ENCODE data around the gene IL22RA2.

The IL22RA2 gene

DNA sequence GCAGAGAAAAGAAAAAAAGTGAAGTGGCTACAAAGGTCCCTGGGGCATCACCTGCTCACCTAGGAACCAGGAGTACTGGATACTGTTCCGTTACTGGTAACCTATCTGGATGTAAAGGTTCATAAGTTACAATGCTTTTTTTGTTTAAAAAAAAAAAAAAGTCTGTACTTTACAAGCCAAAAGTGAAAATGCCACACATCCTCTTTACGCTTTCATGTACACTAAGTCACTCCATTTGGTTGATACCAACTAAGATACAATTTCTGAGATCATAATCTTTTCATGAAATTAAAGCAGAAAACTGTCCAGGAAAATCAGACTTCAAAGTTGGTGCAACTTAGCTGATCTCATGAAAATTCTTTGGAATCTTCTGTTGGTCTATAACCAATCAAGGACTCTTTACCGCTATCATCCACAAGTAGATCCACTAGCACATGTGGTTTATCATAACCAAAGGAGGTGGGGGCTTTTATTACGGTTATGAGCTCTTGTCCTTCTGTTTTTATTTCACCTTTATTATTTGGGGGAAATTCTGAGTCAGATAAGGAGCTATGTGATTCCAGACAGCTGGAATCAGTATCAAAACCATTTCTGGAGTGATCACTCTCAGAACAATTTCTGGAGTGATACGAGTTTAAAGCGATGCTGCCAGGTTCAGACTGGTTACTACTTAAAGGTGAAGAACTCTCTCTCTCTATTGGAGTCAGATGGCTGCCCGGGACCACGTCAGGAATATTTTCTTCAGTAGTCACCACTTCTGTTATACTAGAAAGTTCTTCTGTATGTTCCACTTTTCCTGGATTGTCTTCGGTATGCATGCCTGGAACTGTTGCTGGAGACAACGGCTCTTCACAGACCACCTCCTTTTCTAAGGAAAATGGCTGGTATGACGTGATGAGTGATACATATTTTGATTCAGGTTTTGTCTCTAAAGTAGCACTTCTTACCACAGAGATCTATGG is 24.5 kb upstream of the IL22RA2 start:
- no peak for DNase-seq (ENCODE audit: low spot score)

DNA sequence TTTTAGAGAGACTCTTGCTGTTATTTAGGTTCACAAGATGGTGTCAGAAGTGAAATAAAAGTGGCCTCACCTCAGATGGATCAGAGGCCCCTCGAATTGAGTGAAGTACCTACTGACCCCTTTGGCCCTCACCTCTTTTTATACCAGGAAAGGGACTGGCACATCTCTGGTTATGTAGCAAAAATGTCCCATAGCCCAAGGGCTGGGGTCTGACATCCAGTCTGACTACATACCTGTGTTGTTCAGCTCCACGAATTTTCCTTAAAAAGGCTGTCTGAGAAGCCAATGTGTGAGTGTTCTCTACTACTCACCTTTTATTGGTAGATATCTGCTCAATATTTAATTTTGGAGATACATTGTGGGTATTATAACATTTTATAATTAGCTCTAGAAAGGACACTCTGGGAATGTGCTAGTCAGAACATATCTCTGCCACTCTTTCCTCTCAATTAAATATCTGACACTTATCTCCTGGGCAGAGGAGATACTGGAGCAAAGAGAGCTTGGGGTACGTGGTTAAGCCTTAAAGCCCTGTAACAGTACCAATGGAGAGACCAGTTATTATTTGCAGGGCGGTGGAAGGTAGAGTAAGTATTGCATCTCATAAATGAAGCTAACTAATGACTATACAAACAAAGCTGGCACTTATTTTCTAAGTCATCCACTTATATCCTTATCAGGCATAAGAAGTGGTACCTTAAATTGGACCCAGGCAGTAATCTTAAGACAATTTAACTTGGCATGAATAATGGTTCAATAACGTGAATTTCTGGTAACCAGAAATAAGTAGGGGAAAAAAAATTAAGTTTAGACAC is 20.0 kb upstream of the IL22RA2 start:
- no peak for DNase-seq (ENCODE audit: low spot score)

DNA sequence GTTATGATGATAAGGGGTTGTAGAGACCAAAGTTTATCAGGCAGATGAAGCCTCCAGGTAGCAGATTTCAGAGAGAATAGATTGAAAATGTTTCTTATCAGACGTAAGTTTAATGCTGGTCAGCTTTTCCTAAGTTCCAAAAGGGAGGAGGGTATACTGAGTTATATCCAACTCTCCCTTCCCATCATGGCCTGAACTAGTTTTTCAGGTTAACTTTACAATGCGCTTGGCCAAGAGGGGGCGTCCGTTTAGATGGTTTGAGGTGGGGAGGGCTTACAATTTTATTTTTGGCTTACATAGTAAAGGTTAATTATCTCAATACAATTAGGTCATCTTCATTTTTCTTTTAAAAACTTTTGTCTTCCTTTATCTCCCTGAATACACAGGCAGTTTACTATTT is 19.4 kb upstream of the IL22RA2 start:
- no peak for DNase-seq (ENCODE audit: low spot score)

DNA sequence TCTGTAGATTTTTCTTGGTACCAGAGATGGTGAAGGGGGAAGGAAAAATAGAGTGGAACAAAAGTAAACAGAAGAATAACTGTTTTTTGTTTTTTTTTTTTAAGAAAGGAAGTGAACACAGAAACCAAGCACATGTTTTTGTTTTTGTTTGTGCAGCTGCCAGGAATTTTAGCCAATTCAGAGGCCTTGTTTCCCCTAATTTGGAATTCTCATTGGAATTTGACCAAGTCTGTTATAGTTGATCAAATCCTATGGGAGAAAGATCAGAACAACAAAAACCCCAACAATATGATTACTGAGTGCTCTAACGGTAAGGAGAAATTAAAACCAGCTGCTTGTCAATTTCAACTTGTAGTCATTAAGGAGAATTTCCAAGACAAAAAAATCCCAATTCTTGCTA is 18.2 kb upstream of the IL22RA2 start:
- no peak for DNase-seq (ENCODE audit: low spot score)

DNA sequence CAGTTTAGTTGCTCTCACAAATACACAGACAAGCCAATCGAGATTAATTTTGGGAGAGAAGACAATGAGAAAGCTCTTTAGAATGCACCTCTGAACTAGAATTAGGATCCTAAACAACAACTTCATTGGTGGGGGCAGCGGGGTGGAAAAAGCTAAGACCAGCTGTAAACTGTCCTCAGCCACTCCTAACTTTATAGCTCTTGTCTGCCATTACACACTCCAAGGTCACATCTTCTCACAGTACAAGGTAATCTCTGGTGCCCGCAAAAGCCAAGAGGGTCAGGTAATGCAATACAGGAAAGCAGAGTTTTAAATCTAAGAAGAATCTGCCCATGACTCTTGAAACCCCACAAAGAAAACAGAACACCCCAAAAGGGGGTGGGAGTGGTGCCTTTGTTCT is 17.8 kb upstream of the IL22RA2 start:
- DNase-seq (ENCODE audit: low spot score): no peak

DNA sequence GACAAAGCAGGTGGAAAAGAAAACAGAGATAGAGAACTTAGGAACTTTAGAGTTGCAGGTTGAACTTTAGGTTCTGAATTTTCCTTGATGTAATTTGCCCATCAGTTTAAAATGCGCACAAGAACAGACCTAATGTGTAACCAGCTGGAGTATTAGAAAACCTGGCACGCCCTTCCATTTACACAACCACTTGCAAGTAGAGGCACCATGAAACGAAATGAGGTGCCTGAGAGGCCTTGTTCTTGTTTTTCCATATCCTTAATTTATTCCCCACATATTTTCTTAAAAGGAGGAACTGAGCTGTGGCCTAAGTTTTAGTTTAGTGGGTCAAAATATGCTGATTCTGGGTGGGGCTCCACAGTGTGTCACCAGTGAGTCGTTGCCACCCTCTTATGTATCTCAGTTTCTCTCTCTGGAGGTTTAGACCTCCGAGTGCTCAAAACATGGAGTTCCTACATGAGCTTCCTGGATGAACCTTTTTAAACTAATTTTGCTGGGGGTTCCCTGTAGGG is 17.2 kb upstream of the IL22RA2 start:
- DNase-seq (ENCODE audit: low spot score): no peak

DNA sequence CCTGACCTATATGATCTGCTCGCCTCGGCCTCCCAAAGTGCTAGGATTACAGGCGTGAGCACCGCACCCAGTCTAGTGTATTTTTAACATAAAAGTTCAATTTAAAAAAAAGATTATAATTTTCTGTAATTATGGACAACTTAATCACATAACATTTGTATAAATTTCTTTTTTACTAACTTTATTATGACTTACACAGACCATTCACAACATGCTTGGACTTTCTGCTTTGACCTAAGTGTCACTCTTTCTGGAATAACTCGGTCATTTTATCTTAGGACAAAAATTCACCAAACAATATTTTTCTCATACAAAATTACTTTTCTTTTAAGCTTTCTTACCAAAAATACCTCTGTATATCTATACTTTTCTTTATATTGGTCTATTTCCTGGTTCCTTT is 15.4 kb upstream of the IL22RA2 start:
- no peak for DNase-seq (ENCODE audit: low spot score)

DNA sequence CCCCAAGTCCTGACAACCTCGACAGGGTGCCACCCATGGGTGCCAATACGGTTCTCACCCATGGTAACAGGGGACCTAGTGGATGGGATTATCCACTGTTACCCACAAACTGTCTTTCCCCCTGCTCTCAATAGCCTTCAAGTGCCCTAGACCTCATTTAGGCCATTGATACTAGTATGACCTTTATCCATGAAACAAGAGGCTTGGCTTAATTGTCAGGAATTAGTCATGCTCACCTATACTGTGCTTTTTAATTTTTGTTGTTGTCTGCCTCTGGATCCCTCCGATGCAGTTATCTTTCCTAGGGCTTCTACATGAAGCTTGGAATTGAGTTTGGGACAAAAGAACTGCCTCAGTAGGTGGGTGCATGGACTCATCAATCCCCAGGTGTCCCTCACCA is 11.8 kb upstream of the IL22RA2 start:
- DNase-seq (ENCODE audit: low spot score): no peak

DNA sequence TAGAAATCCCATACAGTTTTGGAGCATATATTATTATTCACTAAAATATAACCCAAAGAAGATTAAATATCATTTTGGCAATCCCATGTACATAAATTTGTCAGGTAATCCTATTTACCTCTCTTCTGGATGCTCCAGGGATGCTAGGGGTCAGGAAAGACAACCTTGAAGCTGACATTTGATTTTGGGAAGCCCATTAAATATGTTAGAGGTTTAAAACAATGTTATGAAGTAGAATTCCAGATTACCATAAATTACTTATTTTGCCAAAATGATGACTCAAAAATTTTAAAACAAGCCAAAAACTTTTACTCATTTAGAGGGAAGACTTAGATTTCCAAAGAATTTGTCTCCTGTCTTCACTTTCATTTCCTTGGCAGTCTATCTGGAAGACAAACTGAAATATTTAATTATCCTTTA is 9.2 kb upstream of the IL22RA2 start:
- no peak for DNase-seq (ENCODE audit: low spot score)

DNA sequence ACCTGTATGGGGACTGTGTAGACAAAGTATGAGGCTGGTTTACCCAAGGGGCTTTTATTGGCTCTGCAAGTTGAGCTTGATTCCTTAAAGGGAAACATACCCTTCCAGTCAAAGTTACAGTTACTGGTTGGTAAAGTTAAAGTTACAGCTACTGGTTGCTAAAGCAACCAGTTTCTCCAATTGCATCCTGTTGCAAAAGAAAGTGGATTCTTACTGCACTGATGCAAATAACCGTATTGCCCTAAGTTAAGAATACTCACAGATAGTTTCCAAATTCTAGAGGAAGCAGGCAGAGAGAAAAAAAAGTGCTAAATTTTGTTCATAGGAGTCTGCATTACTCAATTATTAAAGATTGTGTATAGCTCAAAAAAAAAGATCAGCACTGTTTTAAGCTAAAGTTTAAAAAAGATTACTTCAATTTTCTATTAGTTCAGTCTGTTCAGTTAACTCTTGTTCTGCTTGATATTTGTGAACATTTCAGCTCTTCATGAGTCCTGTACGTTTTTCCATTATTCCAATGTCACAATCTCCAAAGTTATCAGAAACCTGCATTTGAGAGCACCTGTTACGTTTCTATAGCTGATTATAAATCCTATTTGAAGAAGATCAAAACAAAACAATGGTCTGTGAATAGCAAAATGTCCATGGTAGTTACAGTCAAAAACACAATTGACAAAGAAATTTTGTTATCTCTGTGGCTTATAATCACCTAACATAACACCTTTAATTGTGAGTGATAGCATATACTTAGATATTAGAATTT is 8.6 kb upstream of the IL22RA2 start:
- DNase-seq (ENCODE audit: low spot score): no peak

DNA sequence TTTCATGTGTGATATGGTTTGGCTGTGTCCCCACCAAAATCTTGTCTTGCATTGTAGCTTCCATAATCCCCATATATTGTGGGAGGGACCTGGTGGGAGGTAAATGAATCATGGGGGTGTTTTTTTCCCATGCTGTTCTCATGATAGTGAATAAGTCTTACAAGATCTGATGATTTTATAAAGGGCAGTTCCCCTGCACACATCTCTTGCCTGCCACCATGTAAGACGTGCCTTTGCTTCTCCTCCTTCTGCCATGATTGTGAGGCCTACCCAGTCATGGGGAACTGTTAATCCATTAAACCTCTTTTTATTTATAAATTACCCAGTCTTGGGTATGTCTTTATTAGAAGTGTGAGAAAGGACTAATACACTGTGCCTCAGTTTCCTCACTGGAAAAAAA is 4.2 kb upstream of the IL22RA2 start:
- no peak for DNase-seq (ENCODE audit: low spot score)

DNA sequence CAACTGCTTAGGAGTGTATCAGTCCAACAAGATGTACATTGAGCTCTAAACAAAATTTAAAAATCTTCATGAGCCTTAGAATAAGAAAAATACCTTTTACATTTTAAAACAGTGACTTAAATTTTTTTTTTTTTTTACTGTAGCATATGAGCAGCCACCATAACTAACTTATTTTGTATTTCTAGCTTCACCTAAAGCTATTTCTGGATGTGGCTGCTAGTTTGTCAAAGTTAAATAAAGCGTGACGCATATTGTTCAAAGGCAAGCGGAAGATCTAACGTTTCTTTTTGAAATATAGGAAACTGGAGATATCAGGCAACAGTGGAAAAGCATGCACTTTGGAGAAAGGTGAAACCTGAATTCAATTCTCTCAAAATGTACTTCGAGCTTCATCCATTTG is 3.3 kb upstream of the IL22RA2 start:
- DNase-seq (ENCODE audit: low spot score): no peak

DNA sequence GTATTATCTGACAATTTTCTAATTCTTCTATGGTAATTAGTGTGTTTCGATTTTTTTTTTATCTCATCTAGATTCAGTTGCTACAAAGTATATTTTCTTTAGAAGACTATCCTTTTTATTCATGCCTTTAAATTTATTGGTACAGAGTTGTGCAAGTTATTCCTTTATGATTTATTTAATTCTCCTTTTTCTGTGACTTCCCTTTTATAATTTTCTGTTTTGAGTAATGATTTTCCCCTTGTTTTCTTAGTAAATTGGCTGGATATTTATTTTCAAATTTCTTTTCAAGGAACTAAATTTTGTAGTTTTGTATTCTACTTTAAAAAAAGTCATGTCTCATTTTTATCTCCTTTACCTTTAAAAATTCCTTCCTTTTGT is 2.4 kb upstream of the IL22RA2 start:
- no peak for DNase-seq (ENCODE audit: low spot score)

DNA sequence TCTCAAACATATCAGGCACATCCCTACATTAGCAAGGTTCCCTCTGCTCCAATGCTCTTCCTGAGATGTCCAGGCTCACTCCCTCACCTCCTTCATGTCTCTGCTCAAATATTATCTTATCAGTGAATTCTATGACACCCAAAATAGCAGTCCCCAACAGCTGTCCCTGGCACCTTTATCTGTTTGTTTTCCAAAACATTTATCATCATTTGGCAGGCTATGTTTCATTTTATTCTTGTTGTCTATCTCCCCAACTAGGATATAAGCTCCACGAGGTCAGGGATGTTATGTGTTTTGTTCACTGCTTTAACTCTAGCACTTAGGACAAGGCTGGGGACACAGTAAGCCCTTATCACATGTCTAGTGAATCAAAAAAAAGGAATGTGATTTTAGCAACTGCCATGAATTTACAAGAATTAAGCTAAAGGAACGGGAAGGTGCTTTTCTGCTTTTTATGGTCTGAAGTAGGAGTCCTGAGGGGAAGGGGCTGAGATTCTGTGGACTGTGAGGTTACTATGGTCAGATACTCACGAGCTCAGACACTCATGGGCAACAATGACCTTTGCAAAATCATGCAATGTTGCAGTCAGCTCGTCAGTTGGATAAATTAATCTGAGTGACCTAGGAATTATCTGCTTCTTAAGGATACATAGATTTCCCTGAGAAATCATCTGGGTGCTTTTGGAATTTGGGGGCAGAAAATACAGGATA is 1.9 kb upstream of the IL22RA2 start:
- DNase-seq (ENCODE audit: low spot score): no peak

DNA sequence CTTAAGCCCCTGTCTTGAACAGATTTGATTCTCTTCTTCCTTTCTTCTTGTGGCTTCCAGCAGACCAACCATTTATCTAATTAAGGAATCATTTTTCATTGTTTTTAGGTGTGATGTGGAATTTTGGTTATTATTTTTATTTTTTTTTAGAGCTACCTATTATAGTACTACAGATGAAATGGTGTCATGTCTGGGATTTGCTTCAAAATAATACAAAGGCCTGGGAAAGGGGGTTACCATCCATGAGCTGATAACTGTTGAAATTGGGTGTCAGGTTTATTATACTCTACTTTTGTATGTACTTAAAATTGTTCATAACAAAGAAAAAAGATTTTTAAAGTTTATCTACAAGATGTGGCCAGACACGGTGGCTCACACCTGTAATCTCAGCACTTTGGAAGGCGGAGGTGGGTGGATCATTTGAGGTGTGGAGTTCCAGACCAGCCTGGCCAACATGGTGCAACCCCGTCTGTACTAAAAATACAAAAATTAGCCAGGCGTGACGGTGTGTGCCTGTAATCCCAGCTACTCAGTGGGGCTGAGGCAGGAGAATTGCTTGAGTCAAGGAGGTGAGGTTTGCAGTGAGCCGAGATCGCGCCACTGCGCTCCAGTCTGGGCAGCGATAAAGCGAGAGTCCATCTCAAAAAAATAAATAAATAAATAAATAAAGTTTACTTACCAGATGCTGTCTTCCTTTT is 561 bp downstream of the IL22RA2 start:
- DNase-seq (ENCODE audit: low spot score): no peak

DNA sequence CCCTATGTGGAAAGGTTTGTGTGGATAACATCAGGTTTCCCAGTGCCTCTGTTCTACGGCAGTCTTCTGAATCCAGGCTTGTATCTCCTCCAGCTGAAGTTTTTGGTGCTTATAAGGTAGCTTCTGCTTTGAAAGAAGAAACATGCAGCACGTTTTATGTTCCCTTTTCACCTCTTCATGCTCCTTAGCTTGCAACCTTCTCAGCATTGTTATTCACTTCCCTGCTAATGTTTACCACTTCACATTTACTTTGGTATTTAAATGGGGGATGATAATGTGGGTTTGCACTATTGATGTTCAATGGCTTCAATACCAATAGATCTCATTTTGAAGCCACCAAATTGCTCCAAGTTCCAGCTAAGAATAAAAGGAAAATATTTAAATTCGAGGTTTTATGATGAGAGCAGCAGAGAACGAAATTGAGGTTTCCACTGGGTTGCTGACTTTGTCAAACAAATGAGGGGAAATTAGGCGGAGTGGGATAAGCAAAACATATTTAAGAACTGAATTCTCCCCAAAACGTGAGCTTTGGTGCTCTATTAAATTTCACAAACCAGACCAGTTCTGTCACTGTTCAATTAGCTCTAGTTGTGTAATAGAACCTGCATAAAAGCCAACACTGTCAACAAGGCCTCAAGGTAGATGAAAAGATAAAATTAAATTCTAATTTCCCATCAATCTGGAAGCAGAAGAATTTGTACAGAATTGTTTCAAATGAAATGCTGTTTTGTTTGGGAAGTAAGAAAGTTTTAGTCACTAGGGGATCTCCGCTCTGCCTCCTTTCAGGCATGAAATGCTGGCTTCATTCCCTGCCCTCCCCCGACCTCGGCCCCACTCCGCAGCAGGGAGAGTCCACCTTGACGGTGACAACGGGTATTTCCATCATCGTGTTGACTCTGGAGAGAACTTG is 1.4 kb downstream of the IL22RA2 start:
- no peak for DNase-seq (ENCODE audit: low spot score)

DNA sequence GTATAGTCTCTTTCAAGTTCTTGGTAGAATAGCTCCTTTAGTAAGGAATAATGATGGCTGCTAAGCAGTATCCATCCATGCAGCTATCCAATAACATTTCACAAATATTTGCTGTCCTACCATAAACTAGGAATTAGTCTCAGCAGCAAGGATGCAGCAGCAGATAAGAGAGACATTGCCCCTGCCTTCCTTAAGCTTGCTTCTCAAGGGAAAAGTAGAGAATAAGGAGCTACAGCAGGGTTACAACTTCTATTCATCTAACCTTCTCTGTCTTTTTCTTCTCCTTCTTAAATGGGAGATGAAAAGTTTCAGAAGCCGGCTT is 2.4 kb downstream of the IL22RA2 start:
- no peak for DNase-seq (ENCODE audit: low spot score)

DNA sequence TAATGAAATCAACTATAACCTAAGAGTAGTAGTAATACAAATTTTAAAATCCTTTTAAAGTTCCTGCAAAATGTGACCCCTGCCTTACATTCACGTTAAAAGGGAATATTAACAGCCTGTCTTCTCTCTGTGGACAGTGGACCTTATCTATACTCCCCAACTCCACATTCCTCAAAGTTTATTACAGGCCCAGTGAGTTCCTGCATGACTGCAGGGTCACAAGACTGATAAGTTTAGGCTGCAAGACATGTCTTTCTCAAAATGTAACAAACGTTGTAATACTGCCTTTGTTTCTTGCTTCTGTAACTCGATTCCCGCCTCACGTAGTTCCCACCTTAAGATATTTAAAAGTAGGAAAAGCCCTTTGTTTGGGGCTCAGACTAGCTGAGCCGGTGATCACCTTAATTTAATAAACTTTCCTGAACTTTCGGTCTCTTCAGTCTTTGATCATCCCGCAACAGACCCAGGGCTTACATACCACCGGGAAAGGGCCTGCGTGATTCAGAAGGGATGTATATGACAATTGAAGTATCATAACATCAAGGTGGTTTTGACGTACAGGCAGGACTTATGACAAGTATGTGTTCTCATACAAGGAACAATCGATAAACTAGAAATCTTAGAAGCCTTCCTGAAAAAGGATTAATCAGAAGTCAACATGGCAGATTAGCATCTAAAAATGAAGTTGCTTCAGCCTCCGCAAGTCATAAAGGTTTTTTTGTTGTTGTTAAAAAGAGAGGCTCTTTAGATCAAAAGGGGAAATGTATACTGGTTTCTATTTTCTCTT is 3.0 kb downstream of the IL22RA2 start:
- no peak for DNase-seq (ENCODE audit: low spot score)

DNA sequence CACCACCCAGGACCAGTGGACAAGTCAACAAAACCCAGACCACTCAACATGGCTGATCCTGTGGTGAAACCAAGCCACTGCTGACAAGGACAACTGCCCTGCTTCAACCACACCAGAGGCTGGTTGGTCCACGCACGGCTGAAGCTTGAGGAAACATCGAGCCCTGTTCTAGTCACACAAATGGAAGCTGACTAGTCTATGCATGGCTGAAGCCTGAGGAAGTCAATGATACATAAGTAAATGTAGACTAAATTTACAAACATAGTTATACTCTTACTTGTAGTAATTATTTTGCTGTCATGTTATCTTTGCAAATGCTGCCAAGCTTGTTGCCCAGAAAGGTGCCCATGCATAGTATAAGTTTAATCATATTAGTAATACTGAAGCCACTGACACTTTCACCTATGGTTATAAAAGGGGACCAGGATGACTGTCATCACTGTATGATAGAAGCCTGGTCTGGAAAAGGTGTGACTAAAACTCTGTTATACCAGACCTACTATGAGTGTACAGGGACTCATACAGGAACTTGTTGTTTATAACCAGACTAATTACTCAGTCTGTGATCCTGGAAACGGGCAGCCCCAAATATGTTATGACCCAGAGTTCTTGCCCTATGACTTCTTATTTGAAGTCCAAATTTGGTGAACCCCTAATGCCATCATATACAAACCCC is 5.6 kb downstream of the IL22RA2 start:
- no peak for DNase-seq (ENCODE audit: low spot score)
